Stomach smooth muscle (tissue), 2 donors: ENCODE results near the gene CERS6.
"Not testable (repeated sequence)": the region's sequence is repeated elsewhere in the genome, so short reads cannot be mapped to it uniquely, and the experiment has no call there.

Experiments used
- H3K27ac ChIP-seq: one replicate; pipeline ENCODE4 v1.7.0; 2013; ENCODE audit warnings: mild to moderate bottlenecking, low read length, inconsistent platforms
- H3K27me3 ChIP-seq, 2 donors: one replicate each; pipeline ENCODE4 v1.7.0; 2013; ENCODE audit warnings: low read length in 2 of 2; ENCODE audit not compliant: insufficient read depth in 2 of 2, control insufficient read depth in 1 of 2
- H3K36me3 ChIP-seq, 2 donors: one replicate each; pipeline ENCODE4 v1.7.0; 2013; ENCODE audit warnings: low read length in 2 of 2; ENCODE audit not compliant: control insufficient read depth in 2 of 2, insufficient read depth in 2 of 2
- H3K4me1 ChIP-seq: one replicate; pipeline ENCODE4 v1.7.0; 2013; ENCODE audit warnings: low read length; ENCODE audit not compliant: control insufficient read depth, insufficient read depth
- H3K4me3 ChIP-seq, 2 donors: one replicate each; pipeline ENCODE4 v1.7.0; 2013; ENCODE audit warnings: low read length in 2 of 2
- H3K9ac ChIP-seq, 2 donors: one replicate each; pipeline ENCODE4 v1.7.0; 2013; ENCODE audit warnings: low read length in 2 of 2, mild to moderate bottlenecking in 1 of 2
- H3K9me3 ChIP-seq, 2 donors: one replicate each; pipeline ENCODE4 v1.7.0; 2013; ENCODE audit warnings: low read length in 2 of 2; ENCODE audit not compliant: control insufficient read depth in 2 of 2
- donor health status: healthy.
- donor health status: Pancreatic carcinoma.

CERS6 gene

GRCh38 chr2:168654705-168655104 lies 198.6 kb downstream of the CERS6 start:
- H3K4me3 ChIP-seq, result no peak overlapping the region
- no peaks in the 10 kb centered on the region for H3K36me3 ChIP-seq
- H3K9me3 ChIP-seq, result no peaks in the 10 kb centered on the region
- no peaks in the 10 kb centered on the region for H3K27me3 ChIP-seq
- peaks cover 14% of the 10 kb centered on the region for H3K4me1 ChIP-seq
- no peak overlapping the region for H3K9ac ChIP-seq
- no peak overlapping the region for H3K27ac ChIP-seq

GRCh38 chr2:168655207-168655606 lies 199.1 kb downstream of the CERS6 start:
- Histone ChIP-seq H3K9me3 (no peaks in the 10 kb centered on the region), H3K4me1 (peaks cover 10% of the 10 kb centered on the region)

GRCh38 chr2:168657378-168657777 lies 201.3 kb downstream of the CERS6 start:
- not testable (repeated sequence) for H3K4me3 ChIP-seq, H3K27ac ChIP-seq, H3K27me3 ChIP-seq, H3K36me3 ChIP-seq, H3K9me3 ChIP-seq, H3K9ac ChIP-seq
- H3K4me1 ChIP-seq, result peaks cover 10% of the 10 kb centered on the region

More at GRCh38 chr2:168655207-168655606, 199.1 kb downstream of the CERS6 start:
- H3K27ac ChIP-seq, result no peak overlapping the region
- H3K9ac ChIP-seq, result no peak overlapping the region
- H3K27me3 ChIP-seq, result no peaks in the 10 kb centered on the region
- H3K4me3 ChIP-seq, result no peak overlapping the region
- no peaks in the 10 kb centered on the region for H3K36me3 ChIP-seq

GRCh38 chr2:168658706-168659105 lies 202.6 kb downstream of the CERS6 start:
- H3K9ac ChIP-seq, result no peak overlapping the region
- H3K27ac ChIP-seq, result no peak overlapping the region
- H3K4me1 ChIP-seq, result peaks cover 6% of the 10 kb centered on the region
- no peak overlapping the region for H3K4me3 ChIP-seq
- H3K9me3 ChIP-seq, result no peaks in the 10 kb centered on the region
- H3K27me3 ChIP-seq, result no peaks in the 10 kb centered on the region
- H3K36me3 ChIP-seq, result no peaks in the 10 kb centered on the region

GRCh38 chr2:168660870-168661862 lies 205.1 kb downstream of the CERS6 start:
- no peaks in the 10 kb centered on the region for H3K27me3 ChIP-seq
- no peaks in the 10 kb centered on the region for H3K36me3 ChIP-seq
- no peak overlapping the region for H3K27ac ChIP-seq
- H3K4me1 ChIP-seq, result no peaks in the 10 kb centered on the region
- H3K9ac ChIP-seq, result no peak overlapping the region
- H3K9me3 ChIP-seq, result no peaks in the 10 kb centered on the region
- no peak overlapping the region for H3K4me3 ChIP-seq

- Histone ChIP-seq H3K27me3 (no peaks in the 10 kb centered on the region), H3K4me1 (no peaks in the 10 kb centered on the region), H3K27ac (no peak overlapping the region), H3K4me3 (no peak overlapping the region), H3K36me3 (no peaks in the 10 kb centered on the region), H3K9ac (no peak overlapping the region), H3K9me3 (no peaks in the 10 kb centered on the region)
Measured at GRCh38 chr2:168661863-168662256, 205.8 kb downstream of the CERS6 start.

- no peaks in the 10 kb centered on the region for H3K27me3 ChIP-seq
- H3K27ac ChIP-seq, result no peak overlapping the region
- H3K9ac ChIP-seq, result no peak overlapping the region
- no peak overlapping the region for H3K4me3 ChIP-seq
- no peaks in the 10 kb centered on the region for H3K4me1 ChIP-seq
- no peaks in the 10 kb centered on the region for H3K36me3 ChIP-seq
- H3K9me3 ChIP-seq, result no peaks in the 10 kb centered on the region
Measured at GRCh38 chr2:168662651-168663208, 206.7 kb downstream of the CERS6 start.

GRCh38 chr2:168663993-168664392 lies 207.9 kb downstream of the CERS6 start:
- H3K27ac ChIP-seq, result no peak overlapping the region
- no peaks in the 10 kb centered on the region for H3K27me3 ChIP-seq
- no peaks in the 10 kb centered on the region for H3K4me1 ChIP-seq
- no peaks in the 10 kb centered on the region for H3K36me3 ChIP-seq
- no peaks in the 10 kb centered on the region for H3K9me3 ChIP-seq
- no peak overlapping the region for H3K9ac ChIP-seq
- no peak overlapping the region for H3K4me3 ChIP-seq

- not testable (repeated sequence) for H3K4me3 ChIP-seq, H3K4me1 ChIP-seq, H3K9me3 ChIP-seq, H3K27ac ChIP-seq, H3K36me3 ChIP-seq, H3K9ac ChIP-seq, H3K27me3 ChIP-seq
Measured at GRCh38 chr2:168664715-168665114, 208.6 kb downstream of the CERS6 start.

- Histone ChIP-seq H3K9me3 (no peaks in the 10 kb centered on the region), H3K27ac (no peak overlapping the region)
Measured at GRCh38 chr2:168666339-168666738, 210.3 kb downstream of the CERS6 start.

GRCh38 chr2:168667156-168667555 lies 211.1 kb downstream of the CERS6 start:
- no peaks in the 10 kb centered on the region for H3K4me1 ChIP-seq
- H3K4me3 ChIP-seq, result no peak overlapping the region

More at GRCh38 chr2:168666339-168666738, 210.3 kb downstream of the CERS6 start:
- H3K4me3 ChIP-seq, result no peak overlapping the region
- H3K36me3 ChIP-seq, result no peaks in the 10 kb centered on the region
- no peaks in the 10 kb centered on the region for H3K4me1 ChIP-seq
- H3K27me3 ChIP-seq, result no peaks in the 10 kb centered on the region
- H3K9ac ChIP-seq, result no peak overlapping the region

More at GRCh38 chr2:168667156-168667555, 211.1 kb downstream of the CERS6 start:
- Histone ChIP-seq H3K27me3 (no peaks in the 10 kb centered on the region), H3K9me3 (no peaks in the 10 kb centered on the region), H3K27ac (no peak overlapping the region), H3K9ac (no peak overlapping the region), H3K36me3 (no peaks in the 10 kb centered on the region)
